ENCODE results near the gene CCNY. TPM values are rescaled to one million over a fixed set of nuclear protein-coding genes. Genes with fewer than 3 reads are reported as not detected.
"Not testable (repeated sequence)": the region's sequence is repeated elsewhere in the genome, so short reads cannot be mapped to it uniquely, and the experiment has no call there.

CCNY gene
- total RNA-seq, 1 donor from 2014 or later, result 81.1 TPM

DNA sequence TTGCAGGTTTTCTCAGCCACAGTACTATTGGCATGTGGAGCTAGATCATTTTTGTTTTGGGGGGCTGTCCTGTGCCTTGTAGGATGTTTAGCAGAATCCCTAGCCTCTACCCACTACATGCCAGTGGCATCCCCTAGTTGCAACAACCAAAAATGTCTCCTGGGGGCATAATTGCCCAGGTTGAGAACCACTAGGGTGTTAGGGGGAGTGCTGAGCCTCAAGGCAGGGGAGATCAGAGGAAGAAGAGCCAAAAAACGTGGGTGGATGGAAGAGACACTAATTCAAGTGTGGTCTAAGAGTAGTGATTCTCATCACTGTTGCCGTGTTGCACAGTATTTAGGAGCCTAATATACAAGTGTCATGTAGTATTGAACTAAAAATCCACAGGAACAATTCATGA, 31.7 kb upstream of the CCNY start:
- Histone ChIP-seq H3K36me3 (no peaks in the 10 kb centered on the region), H3K4me3 (no peak overlapping the region), H3K9me3 (replicated peaks) (no peaks in the 10 kb centered on the region), H3K27me3 (ENCODE audit: low read depth) (peaks cover 4% of the 10 kb centered on the region), H3K4me1 (no peaks in the 10 kb centered on the region), H3K27ac (replicated peaks) (no peak overlapping the region)
- no peak for DNase-seq
- intact Hi-C loops (cut with micrococcal nuclease), result no loop called here
- TF ChIP-seq, protein P1, sequence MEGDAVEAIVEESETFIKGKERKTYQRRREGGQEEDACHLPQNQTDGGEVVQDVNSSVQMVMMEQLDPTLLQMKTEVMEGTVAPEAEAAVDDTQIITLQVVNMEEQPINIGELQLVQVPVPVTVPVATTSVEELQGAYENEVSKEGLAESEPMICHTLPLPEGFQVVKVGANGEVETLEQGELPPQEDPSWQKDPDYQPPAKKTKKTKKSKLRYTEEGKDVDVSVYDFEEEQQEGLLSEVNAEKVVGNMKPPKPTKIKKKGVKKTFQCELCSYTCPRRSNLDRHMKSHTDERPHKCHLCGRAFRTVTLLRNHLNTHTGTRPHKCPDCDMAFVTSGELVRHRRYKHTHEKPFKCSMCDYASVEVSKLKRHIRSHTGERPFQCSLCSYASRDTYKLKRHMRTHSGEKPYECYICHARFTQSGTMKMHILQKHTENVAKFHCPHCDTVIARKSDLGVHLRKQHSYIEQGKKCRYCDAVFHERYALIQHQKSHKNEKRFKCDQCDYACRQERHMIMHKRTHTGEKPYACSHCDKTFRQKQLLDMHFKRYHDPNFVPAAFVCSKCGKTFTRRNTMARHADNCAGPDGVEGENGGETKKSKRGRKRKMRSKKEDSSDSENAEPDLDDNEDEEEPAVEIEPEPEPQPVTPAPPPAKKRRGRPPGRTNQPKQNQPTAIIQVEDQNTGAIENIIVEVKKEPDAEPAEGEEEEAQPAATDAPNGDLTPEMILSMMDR (IDR thresholded peaks at IDR 0.05; ENCODE audit: borderline replicate concordance), result peak; percentile 10

DNA sequence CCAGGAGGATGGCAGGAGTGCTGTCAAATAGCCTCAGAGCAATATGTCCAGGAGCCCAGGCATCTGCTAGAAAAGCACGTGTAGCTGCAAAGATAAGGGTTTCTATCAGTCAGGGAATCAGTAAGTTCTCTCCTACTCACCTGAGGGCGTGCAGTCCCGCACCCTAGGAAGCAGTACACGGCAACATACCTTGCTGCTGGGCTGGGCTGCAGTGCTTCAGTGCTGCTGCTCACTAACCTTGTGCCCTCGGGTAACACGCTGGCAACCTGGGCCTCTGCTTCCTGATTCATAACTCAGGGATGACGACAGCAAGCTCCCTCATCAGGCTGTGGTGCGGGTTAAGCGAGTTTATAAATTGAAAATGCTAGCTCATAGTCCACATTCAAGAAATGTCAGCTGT, 29.5 kb upstream of the CCNY start:
- Histone ChIP-seq H3K4me3 (no peak overlapping the region), H3K9me3 (replicated peaks) (no peaks in the 10 kb centered on the region), H3K27me3 (ENCODE audit: low read depth) (peaks cover 4% of the 10 kb centered on the region), H3K36me3 (no peaks in the 10 kb centered on the region), H3K27ac (replicated peaks) (no peak overlapping the region), H3K4me1 (no peaks in the 10 kb centered on the region)
- intact Hi-C loops (cut with micrococcal nuclease), result no loop called here
- TF ChIP-seq, protein P1 (IDR thresholded peaks at IDR 0.05; ENCODE audit: borderline replicate concordance), result no peak
- DNase-seq, result no peak

DNA sequence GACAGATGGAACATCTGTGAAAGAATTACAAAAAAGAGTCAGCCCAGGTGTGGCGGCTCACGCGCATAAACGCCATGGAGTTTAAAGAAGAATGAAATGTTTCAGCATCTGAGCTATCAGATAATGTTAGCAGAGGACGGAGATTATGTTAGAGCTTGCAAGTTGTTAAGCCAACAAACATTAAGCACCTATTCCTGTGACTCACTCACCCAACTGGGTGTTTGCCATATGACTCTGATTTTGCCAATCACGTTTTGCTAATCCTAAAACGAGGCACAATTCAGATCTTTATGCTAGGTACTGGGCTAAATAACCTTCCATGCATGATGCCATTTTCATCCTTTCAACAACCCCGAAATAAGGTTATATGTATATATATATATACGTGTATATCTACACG, 29.0 kb upstream of the CCNY start:
- H3K9me3 ChIP-seq (replicated peaks), result no peaks in the 10 kb centered on the region
- peaks cover 2% of the 10 kb centered on the region for H3K27me3 ChIP-seq (ENCODE audit: low read depth)
- TF ChIP-seq, protein P1 (IDR thresholded peaks at IDR 0.05; ENCODE audit: borderline replicate concordance), result no peak
- intact Hi-C loops (cut with micrococcal nuclease), result no loop called here
- no peak overlapping the region for H3K27ac ChIP-seq (replicated peaks)
- no peaks in the 10 kb centered on the region for H3K4me1 ChIP-seq
- H3K36me3 ChIP-seq, result no peaks in the 10 kb centered on the region
- H3K4me3 ChIP-seq, result no peak overlapping the region
- no peak for DNase-seq

DNA sequence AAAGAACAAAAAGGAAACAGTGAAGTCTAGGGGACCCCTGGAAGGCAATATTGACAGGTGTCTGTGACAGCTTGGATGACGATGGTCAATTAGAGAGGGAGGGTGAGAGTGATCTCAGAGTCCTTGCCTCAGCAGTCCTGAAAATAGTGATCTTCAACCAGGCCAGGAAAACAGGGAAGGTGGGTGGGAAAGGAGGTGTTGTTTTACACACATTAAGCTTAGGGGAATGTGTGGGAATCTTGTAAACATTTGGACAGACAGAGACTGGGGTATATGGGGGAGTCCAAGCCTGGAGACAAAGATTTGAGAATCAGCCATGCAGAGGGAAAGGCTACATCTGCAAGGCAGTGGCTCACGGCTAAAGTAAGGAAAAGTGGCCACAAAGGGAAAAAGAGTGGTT, 27.5 kb upstream of the CCNY start:
- H3K4me1 ChIP-seq, result no peaks in the 10 kb centered on the region
- intact Hi-C loops (cut with micrococcal nuclease), result no loop called here
- no peak for DNase-seq
- no peak overlapping the region for H3K27ac ChIP-seq (replicated peaks)
- H3K9me3 ChIP-seq (replicated peaks), result no peaks in the 10 kb centered on the region
- TF ChIP-seq, protein P1 (IDR thresholded peaks at IDR 0.05; ENCODE audit: borderline replicate concordance), result no peak
- H3K27me3 ChIP-seq (ENCODE audit: low read depth), result no peaks in the 10 kb centered on the region
- no peaks in the 10 kb centered on the region for H3K36me3 ChIP-seq
- no peak overlapping the region for H3K4me3 ChIP-seq

DNA sequence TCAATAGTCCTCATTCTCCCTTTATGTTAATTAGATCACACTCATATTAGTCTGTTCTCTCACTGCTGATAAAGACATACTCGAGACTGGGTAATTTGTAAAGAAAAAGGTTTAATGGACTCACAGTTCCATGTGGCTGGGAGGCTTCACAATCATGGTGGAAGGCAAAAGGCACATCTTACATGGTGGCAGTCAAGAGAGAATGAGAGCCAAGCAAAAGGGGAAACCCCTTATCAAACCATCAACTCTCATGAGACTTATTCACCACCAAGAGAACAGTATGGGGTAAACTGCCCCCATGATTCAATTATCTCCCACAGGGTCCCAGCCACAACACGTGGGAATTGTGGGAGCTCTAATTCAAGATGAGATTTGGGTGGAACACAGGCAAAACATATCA, 22.2 kb upstream of the CCNY start:
- H3K27me3 ChIP-seq (ENCODE audit: low read depth); H3K4me3 ChIP-seq; intact Hi-C loops (cut with micrococcal nuclease); H3K27ac ChIP-seq (replicated peaks); DNase-seq; H3K9me3 ChIP-seq (replicated peaks); H3K4me1 ChIP-seq: not testable (repeated sequence)
- peaks cover 21% of the 10 kb centered on the region for H3K36me3 ChIP-seq

DNA sequence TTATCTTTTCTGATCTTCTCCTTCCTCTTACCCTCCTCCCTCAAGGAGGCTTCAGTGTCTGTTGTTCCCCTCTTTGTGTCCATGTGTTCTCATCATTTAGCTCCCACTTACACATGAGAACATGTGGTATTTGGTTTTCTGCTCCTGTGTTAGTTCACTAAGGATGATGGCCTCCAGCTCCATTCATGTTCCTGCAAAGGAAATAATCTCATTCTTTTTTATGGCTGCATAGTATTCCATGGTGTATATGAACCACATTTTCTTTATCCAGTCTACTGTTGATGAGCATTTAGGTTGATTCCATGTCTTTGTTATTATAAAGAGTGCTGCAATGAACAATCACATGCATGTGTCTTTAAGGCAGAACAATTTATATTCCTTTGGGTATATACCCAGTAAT, 21.1 kb upstream of the CCNY start:
- H3K27ac ChIP-seq (replicated peaks); H3K4me3 ChIP-seq; H3K9me3 ChIP-seq (replicated peaks); H3K4me1 ChIP-seq; DNase-seq; intact Hi-C loops (cut with micrococcal nuclease); H3K27me3 ChIP-seq (ENCODE audit: low read depth): not testable (repeated sequence)
- H3K36me3 ChIP-seq, result peaks cover 24% of the 10 kb centered on the region

All from left ventricle myocardium inferior (tissue), 1 donor.